GM23338 (cell line): ENCODE data around the gene TMEM163. TPM values are rescaled to one million over a fixed set of nuclear protein-coding genes. Genes with fewer than 3 reads are reported as not detected.

Experiments
- ATAC-seq: fragments of 200-7000 bp; cut with Tn5 transposase; 3 replicates; pipeline ENCODE4 v1.9.1; 2020
- DNase-seq: peaks from one replicate; pipeline ENCODE4 v3.0.0-alpha.2; 2015; ENCODE audit warnings: low spot score
- H2AFZ ChIP-seq: fragments of 200-600 bp; sonication (generic); 2 replicates; pipeline ENCODE4 v1.8.0; 2016; ENCODE audit warnings: antibody characterized with exemption, mild to moderate bottlenecking, moderate library complexity
- H3F3A ChIP-seq: fragments of 200-600 bp; sonication (generic); replicated peaks from 2 replicates; pipeline ENCODE4 v1.8.0; 2017; ENCODE audit warnings: antibody characterized with exemption, mixed run types, low read depth
- H3K27ac ChIP-seq: fragments of 200-600 bp; sonication (generic); 2 replicates; pipeline ENCODE4 v1.6.1; 2016; ENCODE audit warnings: low read depth
- H3K27me3 ChIP-seq: fragments of 200-600 bp; sonication (generic); 2 replicates; pipeline ENCODE4 v1.8.0; 2016; ENCODE audit warnings: mild to moderate bottlenecking, mixed run types, moderate library complexity; ENCODE audit not compliant: insufficient read depth
- H3K36me3 ChIP-seq: fragments of 200-600 bp; sonication (generic); 2 replicates; pipeline ENCODE4 v1.8.0; 2016; ENCODE audit warnings: mild to moderate bottlenecking; ENCODE audit not compliant: insufficient read depth
- H3K4me1 ChIP-seq: fragments of 200-600 bp; sonication (generic); 2 replicates; pipeline ENCODE4 v1.8.0; 2016; ENCODE audit warnings: mild to moderate bottlenecking, moderate library complexity; ENCODE audit not compliant: insufficient read depth
- H3K4me2 ChIP-seq: fragments of 200-600 bp; sonication (generic); 2 replicates; pipeline ENCODE4 v1.7.1; 2017; ENCODE audit warnings: mixed run types
- H3K4me3 ChIP-seq: fragments of 200-600 bp; sonication (generic); 2 replicates; pipeline ENCODE4 v1.6.1; 2016; ENCODE audit warnings: mixed run types
- H3K79me2 ChIP-seq: fragments of 200-600 bp; sonication (generic); replicated peaks from 2 replicates; pipeline ENCODE4 v1.8.0; 2017; ENCODE audit warnings: mild to moderate bottlenecking; ENCODE audit not compliant: insufficient read depth
- H3K9me2 ChIP-seq: fragments of 200-600 bp; sonication (generic); 2 replicates; pipeline ENCODE4 v1.8.0; 2017; ENCODE audit not compliant: insufficient read depth
- H4K20me1 ChIP-seq: fragments of 200-600 bp; sonication (generic); replicated peaks from 2 replicates; pipeline ENCODE4 v1.8.0; 2017; ENCODE audit warnings: mild to moderate bottlenecking; ENCODE audit not compliant: insufficient read depth
- H3K27ac Mint-ChIP-seq: 2 replicates; pipeline ENCODE4 v1.8.0; 2020; ENCODE audit warnings: inconsistent platforms, mild to moderate bottlenecking, moderate library complexity, mixed read lengths
- H3K27me3 Mint-ChIP-seq: 3 replicates; pipeline ENCODE4 v1.8.0; 2022; ENCODE audit warnings: low read depth, mild to moderate bottlenecking, moderate library complexity, mixed read lengths, inconsistent platforms; ENCODE audit not compliant: insufficient read depth, poor library complexity
- H3K36me3 Mint-ChIP-seq: 3 replicates; pipeline ENCODE4 v1.8.0; 2021; ENCODE audit warnings: low read depth, mild to moderate bottlenecking, inconsistent platforms, moderate library complexity, mixed read lengths
- H3K4me1 Mint-ChIP-seq: 3 replicates; pipeline ENCODE4 v1.8.0; 2020; ENCODE audit warnings: mild to moderate bottlenecking, inconsistent platforms, mixed read lengths
- H3K4me3 Mint-ChIP-seq: 3 replicates; pipeline ENCODE4 v1.8.0; 2021; ENCODE audit warnings: moderate library complexity, mild to moderate bottlenecking, inconsistent platforms, mixed read lengths
- H3K9me3 Mint-ChIP-seq: 3 replicates; pipeline ENCODE4 v1.8.0; 2020; ENCODE audit warnings: moderate library complexity, mild to moderate bottlenecking, inconsistent platforms, mixed read lengths
- CREB1 ChIP-seq: fragments of 250-450 bp; sonication (Bioruptor Pico); IDR thresholded peaks from 2 replicates; pipeline ENCODE4 v1.5.0; 2020; ENCODE audit warnings: low read depth, mild to moderate bottlenecking, moderate library complexity
- EZH2 ChIP-seq: fragments of 200-600 bp; sonication (generic); IDR thresholded peaks from one replicate; pipeline ENCODE4 v1.8.0; 2017; ENCODE audit warnings: antibody characterized with exemption, mild to moderate bottlenecking, low read depth; ENCODE audit not compliant: unreplicated experiment
- EZH2phosphoT487 ChIP-seq: fragments of 200-600 bp; sonication (generic); IDR thresholded peaks from one replicate; pipeline ENCODE4 v1.8.1; 2018; ENCODE audit warnings: antibody characterized with exemption; ENCODE audit not compliant: unreplicated experiment
- JUNB ChIP-seq: IDR thresholded peaks from one replicate; pipeline ENCODE4 v1.6.1; 2016; ENCODE audit warnings: antibody characterized with exemption; ENCODE audit not compliant: unreplicated experiment
- POLR2AphosphoS5 ChIP-seq: IDR thresholded peaks from 2 replicates; pipeline ENCODE4 v1.6.1; 2016; ENCODE audit warnings: antibody characterized with exemption, low read depth
- STAT1 ChIP-seq: IDR thresholded peaks from one replicate; pipeline ENCODE4 v1.6.1; 2016; ENCODE audit warnings: antibody characterized with exemption; ENCODE audit not compliant: unreplicated experiment
- ZNF114 ChIP-seq: fragments of 250-450 bp; sonication (Bioruptor Pico); IDR thresholded peaks from 2 replicates; pipeline ENCODE4 v1.5.0; 2020; ENCODE audit warnings: mild to moderate bottlenecking, moderate library complexity
- ZNF331 ChIP-seq: fragments of 250-450 bp; sonication (Bioruptor Pico); IDR thresholded peaks from 2 replicates; pipeline ENCODE4 v1.5.0; 2020; ENCODE audit warnings: low read depth, mild to moderate bottlenecking, moderate library complexity
- ZNF462 ChIP-seq: fragments of 250-450 bp; sonication (Bioruptor Pico); IDR thresholded peaks from 2 replicates; pipeline ENCODE4 v1.5.0; 2020; ENCODE audit warnings: mild to moderate bottlenecking, moderate library complexity
- polyA plus RNA-seq: library from polyadenylated mRNA; unstranded; fragments of >200 nt; fragmentation: Nextera tagmentation; extraction: Ambion mirVana; gene quantifications from 2 replicates; pipeline ENCODE4 v1.2.1, GENCODE V29; 2016
- total RNA-seq: library from RNA; depleted of rRNA; stranded (reverse); fragments of >200 nt; shearing (Covaris generic); gene quantifications from 2 replicates; pipeline ENCODE4 v1.2.3, GENCODE V29; 2014
- TF ChIP-seq, protein P1 (sequence below): IDR thresholded peaks from 2 replicates; pipeline ENCODE4 v1.6.1; 2016; ENCODE audit warnings: antibody characterized with exemption
- TF ChIP-seq, protein P2 (sequence below), 2 experiments: fragments of 200-600 bp in 1 of 2; sonication (generic) in 1 of 2; conservative IDR thresholded peaks; 2 replicates each; pipeline versions ENCODE4 v1.5.1 to v1.6.1; 2016 to 2017; ENCODE audit warnings: antibody characterized with exemption in 2 of 2, low read depth in 2 of 2, mild to moderate bottlenecking in 2 of 2, moderate library complexity in 1 of 2

TMEM163 gene
- total and polyA plus RNA-seq, 2 experiments from 2014 or later, result 1.1 to 1.8 TPM

- TF ChIP-seq ZNF462, result no peak
Measured at GRCh38 chr2:134540990-134541389, 177.8 kb downstream of the TMEM163 start (continued).

GRCh38 chr2:134539981-134540380 is 178.8 kb downstream of the TMEM163 start:
- Histone ChIP-seq H3K27ac (no peak overlapping the region), H3K27me3 (no peaks in the 10 kb centered on the region), H2AFZ (no peak overlapping the region), H3K36me3 (no peaks in the 10 kb centered on the region), H3K9me2 (no peaks in the 10 kb centered on the region; the same call in 1 of the 2 replicates), H3F3A (no peaks in the 10 kb centered on the region), H4K20me1 (no peaks in the 10 kb centered on the region), H3K4me1 (no peaks in the 10 kb centered on the region), H3K4me2 (no peak overlapping the region), H3K79me2 (no peaks in the 10 kb centered on the region), H3K4me3 (no peak overlapping the region)
- DNase-seq (no peak), ATAC-seq (no peak)
- Mint-ChIP-seq H3K27ac (no peak overlapping the region), H3K4me3 (no peak overlapping the region), H3K4me1 (peaks cover 3% of the 10 kb centered on the region), H3K27me3 (peaks cover 6% of the 10 kb centered on the region), H3K36me3 (no peaks in the 10 kb centered on the region; the same call in 2 of the 3 replicates), H3K9me3 (no peaks in the 10 kb centered on the region; the same call in 2 of the 3 replicates)
- TF ChIP-seq ZNF331 (CRISPR knock-in tag), result no peak
- no peak for TF ChIP-seq ZNF114 (CRISPR knock-in tag)
- TF ChIP-seq EZH2phosphoT487, result no peak
- TF ChIP-seq EZH2, result no peak
- TF ChIP-seq CREB1 (CRISPR knock-in tag), result no peak
- TF ChIP-seq, protein P1, sequence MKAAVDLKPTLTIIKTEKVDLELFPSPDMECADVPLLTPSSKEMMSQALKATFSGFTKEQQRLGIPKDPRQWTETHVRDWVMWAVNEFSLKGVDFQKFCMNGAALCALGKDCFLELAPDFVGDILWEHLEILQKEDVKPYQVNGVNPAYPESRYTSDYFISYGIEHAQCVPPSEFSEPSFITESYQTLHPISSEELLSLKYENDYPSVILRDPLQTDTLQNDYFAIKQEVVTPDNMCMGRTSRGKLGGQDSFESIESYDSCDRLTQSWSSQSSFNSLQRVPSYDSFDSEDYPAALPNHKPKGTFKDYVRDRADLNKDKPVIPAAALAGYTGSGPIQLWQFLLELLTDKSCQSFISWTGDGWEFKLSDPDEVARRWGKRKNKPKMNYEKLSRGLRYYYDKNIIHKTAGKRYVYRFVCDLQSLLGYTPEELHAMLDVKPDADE, result no peak
- no peak for TF ChIP-seq JUNB
- no peak for TF ChIP-seq STAT1
- TF ChIP-seq, protein P2, sequence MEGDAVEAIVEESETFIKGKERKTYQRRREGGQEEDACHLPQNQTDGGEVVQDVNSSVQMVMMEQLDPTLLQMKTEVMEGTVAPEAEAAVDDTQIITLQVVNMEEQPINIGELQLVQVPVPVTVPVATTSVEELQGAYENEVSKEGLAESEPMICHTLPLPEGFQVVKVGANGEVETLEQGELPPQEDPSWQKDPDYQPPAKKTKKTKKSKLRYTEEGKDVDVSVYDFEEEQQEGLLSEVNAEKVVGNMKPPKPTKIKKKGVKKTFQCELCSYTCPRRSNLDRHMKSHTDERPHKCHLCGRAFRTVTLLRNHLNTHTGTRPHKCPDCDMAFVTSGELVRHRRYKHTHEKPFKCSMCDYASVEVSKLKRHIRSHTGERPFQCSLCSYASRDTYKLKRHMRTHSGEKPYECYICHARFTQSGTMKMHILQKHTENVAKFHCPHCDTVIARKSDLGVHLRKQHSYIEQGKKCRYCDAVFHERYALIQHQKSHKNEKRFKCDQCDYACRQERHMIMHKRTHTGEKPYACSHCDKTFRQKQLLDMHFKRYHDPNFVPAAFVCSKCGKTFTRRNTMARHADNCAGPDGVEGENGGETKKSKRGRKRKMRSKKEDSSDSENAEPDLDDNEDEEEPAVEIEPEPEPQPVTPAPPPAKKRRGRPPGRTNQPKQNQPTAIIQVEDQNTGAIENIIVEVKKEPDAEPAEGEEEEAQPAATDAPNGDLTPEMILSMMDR (conservative IDR thresholded peaks at IDR 0.05; ENCODE audit: low read depth in 2 of 2), result no peak
- no peak for TF ChIP-seq POLR2AphosphoS5
